Gastrocnemius medialis (tissue), 4 donors: Measurements from ENCODE around the gene FAM24B.

Source experiments
- POLR2A ChIP-seq, 2 donors: fragments of 450-650 bp; IDR thresholded peaks; one replicate each; pipeline ENCODE4 v1.6.1; 2017; ENCODE audit warnings: antibody characterized with exemption in 2 of 2, mild to moderate bottlenecking in 2 of 2, moderate library complexity in 2 of 2
- TF ChIP-seq, protein P1 (sequence below), 5 experiments: fragments of 450-650 bp in 3 of 5; fragments of 200-600 bp in 2 of 5; sonication (generic) in 2 of 5; IDR thresholded peaks in 4 of 5; conservative IDR thresholded peaks in 1 of 5; 1 replicate in 4 of 5; 2 replicates in 1 of 5; pipeline ENCODE4 v1.5.1; 2016 to 2019; ENCODE audit warnings: antibody characterized with exemption in 5 of 5, mild to moderate bottlenecking in 3 of 5, moderate library complexity in 3 of 5

GRCh38 chr10:122852261-122852660, 27.1 kb downstream of the FAM24B start:
- TF ChIP-seq, protein P1, sequence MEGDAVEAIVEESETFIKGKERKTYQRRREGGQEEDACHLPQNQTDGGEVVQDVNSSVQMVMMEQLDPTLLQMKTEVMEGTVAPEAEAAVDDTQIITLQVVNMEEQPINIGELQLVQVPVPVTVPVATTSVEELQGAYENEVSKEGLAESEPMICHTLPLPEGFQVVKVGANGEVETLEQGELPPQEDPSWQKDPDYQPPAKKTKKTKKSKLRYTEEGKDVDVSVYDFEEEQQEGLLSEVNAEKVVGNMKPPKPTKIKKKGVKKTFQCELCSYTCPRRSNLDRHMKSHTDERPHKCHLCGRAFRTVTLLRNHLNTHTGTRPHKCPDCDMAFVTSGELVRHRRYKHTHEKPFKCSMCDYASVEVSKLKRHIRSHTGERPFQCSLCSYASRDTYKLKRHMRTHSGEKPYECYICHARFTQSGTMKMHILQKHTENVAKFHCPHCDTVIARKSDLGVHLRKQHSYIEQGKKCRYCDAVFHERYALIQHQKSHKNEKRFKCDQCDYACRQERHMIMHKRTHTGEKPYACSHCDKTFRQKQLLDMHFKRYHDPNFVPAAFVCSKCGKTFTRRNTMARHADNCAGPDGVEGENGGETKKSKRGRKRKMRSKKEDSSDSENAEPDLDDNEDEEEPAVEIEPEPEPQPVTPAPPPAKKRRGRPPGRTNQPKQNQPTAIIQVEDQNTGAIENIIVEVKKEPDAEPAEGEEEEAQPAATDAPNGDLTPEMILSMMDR (IDR thresholded peaks at IDR 0.05 in 4 of 5, conservative IDR thresholded peaks at IDR 0.05 in 1 of 5) = no peak
- TF ChIP-seq POLR2A (IDR thresholded peaks at IDR 0.05) = no peak
